Endothelial cell of umbilical vein (primary cell): ENCODE measurements around the gene ANXA6. TPM values are rescaled to one million over a fixed set of nuclear protein-coding genes. Genes with fewer than 3 reads are reported as not detected.

Experiments
- BruUV-seq: library from RNA; stranded (reverse); fragments of 400-500 nt; replicated peaks from 2 replicates; lab custom pipeline; 2021; lab: Mats Ljungman, UMichigan
- CTCF ChIA-PET: fragments of 300-600, 350-600 bp; sonication (Branson Sonifier 250); formaldehyde crosslinking; loops from one replicate; lab custom pipeline; 2021; ENCODE audit warnings: antibody characterized with exemption, inconsistent platforms; lab: Charles Lee
- POLR2A ChIA-PET: fragments of 300-600, 350-600 bp; sonication (Branson Sonifier 250); formaldehyde crosslinking; loops from one replicate; lab custom pipeline; 2021; ENCODE audit warnings: antibody characterized with exemption, inconsistent platforms; lab: Charles Lee
- DNase-seq: peaks from one replicate; pipeline ENCODE4 v3.0.0-alpha.2; 2011; ENCODE audit warnings: low read depth, low spot score
- FAIRE-seq: peaks from 2 replicates; lab custom pipeline; 2011; peaks lifted over from hg19 to GRCh38; lab: Jason Lieb, UNC
- H2AFZ ChIP-seq: 2 replicates; pipeline ENCODE4 v1.6.0; 2012; ENCODE audit warnings: low read depth, low read length, control low read depth, inconsistent platforms
- H3K27ac ChIP-seq: 2 replicates; pipeline ENCODE4 v1.5.1; 2011; ENCODE audit warnings: low read depth, mild to moderate bottlenecking, control low read depth, low read length, moderate library complexity; ENCODE audit not compliant: insufficient read depth
- H3K27me3 ChIP-seq, 2 experiments: 2 replicates each; pipeline versions ENCODE4 v1.6.0 to v1.6.1; 2011; ENCODE audit warnings: low read length in 2 of 2, mixed read lengths in 1 of 2; ENCODE audit not compliant: control insufficient read depth in 2 of 2, insufficient read depth in 2 of 2
- H3K36me3 ChIP-seq, 2 experiments: 2 replicates in 1 of 2; 3 replicates in 1 of 2; pipeline ENCODE4 v1.5.1; 2011; ENCODE audit warnings: low read length in 2 of 2, mild to moderate bottlenecking in 1 of 2, moderate library complexity in 1 of 2; ENCODE audit not compliant: control insufficient read depth in 2 of 2, insufficient read depth in 2 of 2; ENCODE audit errors: extremely low read depth in 1 of 2
- H3K4me1 ChIP-seq: 3 replicates; pipeline ENCODE4 v1.5.1; 2011; ENCODE audit warnings: mild to moderate bottlenecking, low read length; ENCODE audit not compliant: control insufficient read depth, insufficient read depth; ENCODE audit errors: extremely low read depth
- H3K4me2 ChIP-seq: 2 replicates; pipeline ENCODE4 v1.6.1; 2011; ENCODE audit warnings: low read length, control low read depth, mixed read lengths; ENCODE audit not compliant: insufficient read depth
- H3K4me3 ChIP-seq, 3 experiments: fragments of 200-600 bp in 1 of 3; sonication (generic), shearing (Covaris generic) in 1 of 3; replicated peaks in 1 of 3; 2 replicates each; pipeline ENCODE4 v1.5.1; 2011 to 2016; ENCODE audit warnings: control low read depth in 3 of 3, low read length in 3 of 3, mild to moderate bottlenecking in 2 of 3, inconsistent platforms in 1 of 3, low read depth in 1 of 3, moderate library complexity in 1 of 3; ENCODE audit not compliant: insufficient read depth in 1 of 3
- H3K79me2 ChIP-seq: 2 replicates; pipeline ENCODE4 v1.6.0; 2012; ENCODE audit warnings: low read length, inconsistent platforms; ENCODE audit not compliant: control insufficient read depth, insufficient read depth
- H3K9ac ChIP-seq: replicated peaks from 2 replicates; pipeline ENCODE3; 2011; ENCODE audit warnings: low read length, control low read depth; ENCODE audit not compliant: insufficient read depth; ENCODE audit errors: extremely low read depth
- H3K9me1 ChIP-seq: replicated peaks from 3 replicates; pipeline ENCODE4 v1.6.0; 2011; ENCODE audit warnings: mild to moderate bottlenecking, low read length; ENCODE audit not compliant: control insufficient read depth, insufficient read depth; ENCODE audit errors: extremely low read depth
- H3K9me3 ChIP-seq: replicated peaks from 2 replicates; pipeline ENCODE4 v1.5.1; 2012; ENCODE audit warnings: low read length, inconsistent platforms; ENCODE audit not compliant: control insufficient read depth, insufficient read depth
- H4K20me1 ChIP-seq: replicated peaks from 2 replicates; pipeline ENCODE3; 2011; ENCODE audit warnings: mild to moderate bottlenecking, low read length; ENCODE audit not compliant: control insufficient read depth, insufficient read depth; ENCODE audit errors: extremely low read depth
- CTCF ChIP-seq, 2 donors: IDR thresholded peaks; 1 replicate in 1 of 2; 2 replicates in 1 of 2; pipeline ENCODE4 v1.5.1; 2011; ENCODE audit warnings: low read length in 2 of 2, mild to moderate bottlenecking in 2 of 2, moderate library complexity in 2 of 2, control low read depth in 1 of 2, inconsistent platforms in 1 of 2, low read depth in 1 of 2; ENCODE audit not compliant: insufficient read depth in 1 of 2; ENCODE audit errors: extremely low read depth in 1 of 2
- EZH2 ChIP-seq: IDR thresholded peaks from 2 replicates; pipeline ENCODE4 v1.6.1; 2012; ENCODE audit warnings: borderline replicate concordance, low read depth, mild to moderate bottlenecking, moderate library complexity, low read length, inconsistent platforms; ENCODE audit not compliant: severe bottlenecking
- FOS ChIP-seq: IDR thresholded peaks from 2 replicates; pipeline ENCODE4 v1.6.1; 2011; ENCODE audit warnings: mild to moderate bottlenecking, low read length, moderate library complexity, borderline replicate concordance; ENCODE audit not compliant: insufficient read depth
- GATA2 ChIP-seq: IDR thresholded peaks from 2 replicates; pipeline ENCODE4 v1.7.0; 2011; ENCODE audit warnings: low read depth, mild to moderate bottlenecking, moderate library complexity, mixed read lengths, low read length; ENCODE audit not compliant: insufficient read length, insufficient read depth
- JUN ChIP-seq: IDR thresholded peaks from 2 replicates; pipeline ENCODE4 v1.6.1; 2011; ENCODE audit warnings: borderline replicate concordance, low read depth; ENCODE audit not compliant: insufficient read length, insufficient read depth
- POLR2A ChIP-seq: IDR thresholded peaks from 2 replicates; pipeline ENCODE4 v1.6.1; 2012; ENCODE audit warnings: low read depth, mild to moderate bottlenecking, control low read depth, low read length
- POLR2AphosphoS5 ChIP-seq: IDR thresholded peaks from 2 replicates; pipeline ENCODE4 v1.6.1; 2012; ENCODE audit warnings: low read depth, mild to moderate bottlenecking, control low read depth, low read length, moderate library complexity; ENCODE audit not compliant: insufficient read depth
- dilution Hi-C: fragments of 300-500 bp; cut with MboI; formaldehyde crosslinking; loops from one replicate; pipeline ENCODE4 v1.15.0; 2019; ENCODE audit warnings: low sequenced_read_pairs; ENCODE audit not compliant: extremely low pct_ligation_motif_present
- intact Hi-C: fragments of 100-400 bp; cut with micrococcal nuclease; formaldehyde crosslinking; loops from one replicate; pipeline ENCODE4 v1.10.0; 2022
- polyA plus RNA-seq, 4 experiments: library from polyadenylated mRNA; depleted of rRNA in 3 of 4; stranded (reverse) in 3 of 4; unstranded in 1 of 4; fragments of >200 nt; gene quantifications; 2 replicates each; pipeline versions ENCODE4 v1.2.1 to v1.2.3, GENCODE V29; 2011 to 2012; ENCODE audit warnings: missing spikeins in 1 of 4
- total RNA-seq: library from RNA; stranded (reverse); gene quantifications from 2 replicates; pipeline ENCODE4 v1.2.3, GENCODE V29; 2021

The ANXA6 gene
- total and polyA plus RNA-seq, 2 donors (not counting 3 experiments of a cell fraction or from before 2014, with no cell fraction given): 195 to 266 TPM

- Histone ChIP-seq H3K4me1 (peaks cover 35% of the 10 kb centered on the region), H4K20me1 (no peaks in the 10 kb centered on the region), H3K4me2 (no peak overlapping the region), H3K79me2 (no peaks in the 10 kb centered on the region), H3K9ac (no peak overlapping the region), H3K36me3 (no peaks in the 10 kb centered on the region), H3K27me3 (no peaks in the 10 kb centered on the region), H3K4me3 (no peak overlapping the region), H3K9me1 (no peaks in the 10 kb centered on the region), H3K27ac (no peak overlapping the region), H2AFZ (no peak overlapping the region), H3K9me3 (no peaks in the 10 kb centered on the region)
- peak; percentile 64 for DNase-seq
- dilution Hi-C loops (no loop called here), intact Hi-C loops (loop anchor here (5.0 kb wide), 1 partner anchor 43 kb away; no protein-coding TSS in a partner anchor)
- CTCF ChIA-PET: interaction anchor here (0.9 to 2.3 kb wide), 2 partner anchors 20 to 47 kb away, joined by 3 to 11 read pairs; no protein-coding TSS in a partner anchor
- FAIRE-seq: peak; percentile 64
- POLR2A ChIA-PET: no interaction called here
- no TSS peak for BruUV-seq
- TF ChIP-seq FOS: no peak
- TF ChIP-seq POLR2A: peak; percentile 33
- no peak for TF ChIP-seq GATA2
- no peak for TF ChIP-seq CTCF (IDR thresholded peaks at IDR 0.05; ENCODE audit: extremely low read depth in 1 of 2, insufficient read depth in 1 of 2, low read depth in 1 of 2, low read length in 2 of 2)
- TF ChIP-seq JUN: no peak
- no peak for TF ChIP-seq EZH2
- TF ChIP-seq POLR2AphosphoS5: peak; percentile 12
Observed at GRCh38 chr5:151095341-151096000, 62.1 kb downstream of the ANXA6 start.
